ENCODE results near the gene SRGAP1.

Gene SRGAP1

GRCh38 chr12:63921157-63921556 lies 76.7 kb downstream of the SRGAP1 start:
- DNase-seq (ENCODE audit: low read depth): no peak
- no peak for TF ChIP-seq CTCF (IDR thresholded peaks at IDR 0.05; ENCODE audit: control insufficient read depth, insufficient read depth, low read depth, low read length, missing control alignments)
- no peak overlapping the region for H3K4me3 ChIP-seq (ENCODE audit: control insufficient read depth, low read depth, low read length)

DNA sequence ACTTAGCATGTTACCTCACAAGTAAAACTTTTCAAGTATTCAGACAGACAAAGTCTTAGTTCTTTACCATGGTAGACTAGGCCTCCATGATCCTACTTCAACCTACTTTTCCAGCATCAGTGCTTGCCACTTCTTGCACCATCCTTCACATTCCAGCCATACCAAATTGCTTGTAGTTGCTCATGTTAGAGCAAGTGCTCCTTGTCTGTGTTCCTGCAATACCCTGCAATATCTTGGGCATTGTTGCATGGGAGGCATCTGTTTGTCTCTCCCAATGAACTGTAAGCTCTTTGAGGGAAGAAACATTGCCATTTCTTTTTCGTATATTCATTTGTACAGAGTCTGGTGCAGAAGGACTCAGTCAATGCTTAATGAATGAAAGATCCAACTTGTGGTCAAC lies 78.0 kb downstream of the SRGAP1 start:
- peak; percentile 81 for DNase-seq (ENCODE audit: low read depth)
- no peak for TF ChIP-seq CTCF (IDR thresholded peaks at IDR 0.05; ENCODE audit: control insufficient read depth, insufficient read depth, low read depth, low read length, missing control alignments)
- H3K4me3 ChIP-seq (ENCODE audit: control insufficient read depth, low read depth, low read length): no peak overlapping the region

- DNase-seq (ENCODE audit: low read depth): no peak
- H3K4me3 ChIP-seq (ENCODE audit: control insufficient read depth, low read depth, low read length): no peak overlapping the region
- no peak for TF ChIP-seq CTCF (IDR thresholded peaks at IDR 0.05; ENCODE audit: control insufficient read depth, insufficient read depth, low read depth, low read length, missing control alignments)
These were observed 80.3 kb downstream of the SRGAP1 start for GRCh38 chr12:63924781-63925180.

DNA sequence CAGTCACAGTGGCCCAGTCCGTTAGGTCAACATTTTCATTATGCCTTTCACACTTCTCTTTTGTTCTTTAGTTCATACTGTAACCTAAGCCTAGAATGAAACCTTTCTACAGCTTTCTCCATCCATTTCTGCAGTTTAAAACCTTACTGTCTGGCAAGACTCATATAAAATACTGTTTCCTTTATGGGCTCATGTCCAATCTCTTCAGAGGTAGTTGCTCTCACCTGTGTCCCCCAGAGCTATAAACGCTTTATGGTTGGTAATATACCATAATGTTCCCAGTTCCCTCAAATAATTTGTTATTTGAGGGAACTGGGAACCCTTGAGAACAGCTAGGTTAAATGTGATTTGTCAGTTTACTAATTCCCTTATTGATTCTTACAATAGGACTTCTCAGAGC lies 83.0 kb downstream of the SRGAP1 start:
- no peak for DNase-seq (ENCODE audit: low read depth)
- H3K4me3 ChIP-seq (ENCODE audit: control insufficient read depth, low read depth, low read length): no peak overlapping the region
- TF ChIP-seq CTCF (IDR thresholded peaks at IDR 0.05; ENCODE audit: control insufficient read depth, insufficient read depth, low read depth, low read length, missing control alignments): no peak

- DNase-seq (ENCODE audit: low read depth): no peak
- no peak overlapping the region for H3K4me3 ChIP-seq (ENCODE audit: control insufficient read depth, low read depth, low read length)
- no peak for TF ChIP-seq CTCF (IDR thresholded peaks at IDR 0.05; ENCODE audit: control insufficient read depth, insufficient read depth, low read depth, low read length, missing control alignments)
These were observed 83.8 kb downstream of the SRGAP1 start for GRCh38 chr12:63928305-63928704.

GRCh38 chr12:63929426-63929825 lies 84.9 kb downstream of the SRGAP1 start:
- no peak overlapping the region for H3K4me3 ChIP-seq (ENCODE audit: control insufficient read depth, low read depth, low read length)
- DNase-seq (ENCODE audit: low read depth): no peak
- TF ChIP-seq CTCF (IDR thresholded peaks at IDR 0.05; ENCODE audit: control insufficient read depth, insufficient read depth, low read depth, low read length, missing control alignments): no peak

DNA sequence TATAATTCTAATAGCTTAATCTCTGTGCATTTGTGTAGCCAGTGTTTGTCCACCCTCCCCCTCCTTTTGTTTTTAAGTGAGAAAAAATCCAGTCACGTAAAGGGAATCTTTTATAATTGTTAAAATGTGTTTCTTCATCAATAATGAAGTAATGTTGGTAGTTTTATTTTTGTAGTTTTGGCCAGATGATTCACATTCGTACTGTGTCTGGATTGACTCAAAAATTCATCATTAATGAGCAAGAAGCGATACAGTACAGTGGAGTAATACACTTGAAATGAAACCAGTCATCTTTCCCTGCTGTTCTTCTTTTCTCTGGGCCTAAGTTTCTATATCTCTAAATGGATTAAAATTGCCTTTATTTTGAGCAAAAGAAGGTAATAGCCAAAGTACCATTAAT lies 86.5 kb downstream of the SRGAP1 start:
- TF ChIP-seq CTCF (IDR thresholded peaks at IDR 0.05; ENCODE audit: control insufficient read depth, insufficient read depth, low read depth, low read length, missing control alignments): no peak
- no peak overlapping the region for H3K4me3 ChIP-seq (ENCODE audit: control insufficient read depth, low read depth, low read length)
- peak; percentile 58 for DNase-seq (ENCODE audit: low read depth)
